ENCODE results near the gene GNAI1.

Gene GNAI1

GRCh38 chr7:80216996-80217842, 82.6 kb downstream of the GNAI1 start:
- no peak overlapping the region for H3K4me3 ChIP-seq (ENCODE audit: low read depth, low read length)
- TF ChIP-seq CTCF (IDR thresholded peaks at IDR 0.05; ENCODE audit: low read depth, low read length, missing control alignments) = no peak
- no peak for DNase-seq (ENCODE audit: low read depth)

- DNase-seq (ENCODE audit: low read depth) = no peak
- H3K4me3 ChIP-seq (ENCODE audit: low read depth, low read length) = no peak overlapping the region
- TF ChIP-seq CTCF (IDR thresholded peaks at IDR 0.05; ENCODE audit: low read depth, low read length, missing control alignments) = no peak
Measured at GRCh38 chr7:80218723-80219122, 84.1 kb downstream of the GNAI1 start.

- DNase-seq (ENCODE audit: low read depth) = no peak
- no peak overlapping the region for H3K4me3 ChIP-seq (ENCODE audit: low read depth, low read length)
- TF ChIP-seq CTCF (IDR thresholded peaks at IDR 0.05; ENCODE audit: low read depth, low read length, missing control alignments) = no peak
Measured at GRCh38 chr7:80220022-80220634, 85.5 kb downstream of the GNAI1 start.

- DNase-seq (ENCODE audit: low read depth) = no peak
- no peak for TF ChIP-seq CTCF (IDR thresholded peaks at IDR 0.05; ENCODE audit: low read depth, low read length, missing control alignments)
- no peak overlapping the region for H3K4me3 ChIP-seq (ENCODE audit: low read depth, low read length)
Measured at GRCh38 chr7:80224415-80224814, 89.8 kb downstream of the GNAI1 start.

GRCh38 chr7:80225361-80225760, 90.7 kb downstream of the GNAI1 start:
- no peak for TF ChIP-seq CTCF (IDR thresholded peaks at IDR 0.05; ENCODE audit: low read depth, low read length, missing control alignments)
- H3K4me3 ChIP-seq (ENCODE audit: low read depth, low read length) = no peak overlapping the region
- DNase-seq (ENCODE audit: low read depth) = no peak

GRCh38 chr7:80226629-80227028, 92.0 kb downstream of the GNAI1 start:
- no peak for TF ChIP-seq CTCF (IDR thresholded peaks at IDR 0.05; ENCODE audit: low read depth, low read length, missing control alignments)
- DNase-seq (ENCODE audit: low read depth) = no peak
- no peak overlapping the region for H3K4me3 ChIP-seq (ENCODE audit: low read depth, low read length)
